ENCODE data around the gene PPP1R14C.

PPP1R14C gene

DNA sequence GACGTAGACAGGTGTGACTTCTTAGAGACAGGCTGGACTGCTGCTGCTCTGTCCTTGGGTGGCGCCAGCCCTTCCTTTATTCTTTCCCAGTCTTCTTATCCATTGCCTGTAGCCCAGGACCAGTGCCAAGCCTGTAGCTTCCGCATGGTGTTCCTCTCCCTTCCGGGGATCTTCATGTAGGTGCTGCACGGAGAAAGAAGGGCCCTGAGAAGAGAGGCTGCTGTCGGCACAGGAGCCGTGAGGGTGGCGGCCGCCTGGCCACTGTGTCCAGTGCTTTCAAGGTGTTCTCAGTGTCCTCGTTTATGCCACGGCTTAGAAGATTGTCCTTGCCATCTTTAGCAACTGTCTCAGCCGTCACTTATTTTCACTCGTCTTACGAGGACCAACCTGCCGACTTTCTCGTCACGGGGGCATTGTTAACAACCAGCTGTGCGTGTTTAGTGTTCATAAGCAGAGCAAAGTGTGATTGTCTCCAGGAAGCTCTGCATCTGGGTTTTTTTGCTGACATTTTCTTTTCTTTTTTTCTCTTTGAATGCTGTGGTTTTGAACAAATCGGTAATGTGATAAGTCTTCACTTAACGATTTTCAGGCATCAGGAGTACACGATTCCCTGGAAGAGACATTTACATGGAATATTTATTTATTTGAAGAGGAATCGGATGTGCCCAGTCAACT is 61.2 kb downstream of the PPP1R14C start:
- H3K9ac ChIP-seq (ENCODE audit: low read length) = no peak overlapping the region
- H3K27ac ChIP-seq (ENCODE audit: low read depth, low read length) = no peak overlapping the region
- H2BK12ac ChIP-seq (ENCODE audit: low read length) = no peak overlapping the region
- no peaks in the 10 kb centered on the region for H3K79me1 ChIP-seq (ENCODE audit: low read length)
- DNase-seq = no peak
- no peak overlapping the region for H3K23ac ChIP-seq (ENCODE audit: low read length)
- no peak overlapping the region for H4K12ac ChIP-seq (ENCODE audit: low read depth, low read length)
- H3K4me1 ChIP-seq (ENCODE audit: control insufficient read depth in 1 of 2, insufficient read depth in 2 of 2, low read length in 2 of 2) = peaks cover 6 to 15% of the 10 kb centered on the region in 2 experiments
- H3K14ac ChIP-seq (ENCODE audit: low read length) = no peak overlapping the region
- H3K18ac ChIP-seq (ENCODE audit: low read length) = no peak overlapping the region
- H2AK5ac ChIP-seq (ENCODE audit: low read length) = no peak overlapping the region
- no CpG with 5 or more reads among the region's 22 CpGs for WGBS (ENCODE audit: extremely low coverage, insufficient coverage, insufficient read length)
- no peaks in the 10 kb centered on the region for H3K27me3 ChIP-seq (ENCODE audit: insufficient read depth, low read length)
- no peaks in the 10 kb centered on the region for H3K36me3 ChIP-seq (ENCODE audit: control insufficient read depth in 1 of 2, insufficient read depth in 2 of 2, low read length in 2 of 2)
- no peak overlapping the region for H2BK5ac ChIP-seq (ENCODE audit: low read depth, low read length, poor library complexity)
- H2AFZ ChIP-seq (ENCODE audit: insufficient read depth, low read length, poor library complexity) = no peak overlapping the region
- no peak overlapping the region for H2BK120ac ChIP-seq (ENCODE audit: insufficient read depth, low read length, poor library complexity)
- H3K4ac ChIP-seq (ENCODE audit: low read depth, low read length) = no peak overlapping the region
- H3K4me3 ChIP-seq (ENCODE audit: low read depth, low read length) = no peak overlapping the region
- H4K91ac ChIP-seq (ENCODE audit: low read depth, low read length) = no peak overlapping the region
- H3K79me2 ChIP-seq (ENCODE audit: control insufficient read depth, insufficient read depth, low read length, poor library complexity) = no peaks in the 10 kb centered on the region
- no peaks in the 10 kb centered on the region for H3K9me3 ChIP-seq (ENCODE audit: insufficient read depth, low read depth, low read length)
- no peak overlapping the region for H4K8ac ChIP-seq (ENCODE audit: low read depth, low read length)
- H3K4me2 ChIP-seq (ENCODE audit: low read length) = no peak overlapping the region

DNA sequence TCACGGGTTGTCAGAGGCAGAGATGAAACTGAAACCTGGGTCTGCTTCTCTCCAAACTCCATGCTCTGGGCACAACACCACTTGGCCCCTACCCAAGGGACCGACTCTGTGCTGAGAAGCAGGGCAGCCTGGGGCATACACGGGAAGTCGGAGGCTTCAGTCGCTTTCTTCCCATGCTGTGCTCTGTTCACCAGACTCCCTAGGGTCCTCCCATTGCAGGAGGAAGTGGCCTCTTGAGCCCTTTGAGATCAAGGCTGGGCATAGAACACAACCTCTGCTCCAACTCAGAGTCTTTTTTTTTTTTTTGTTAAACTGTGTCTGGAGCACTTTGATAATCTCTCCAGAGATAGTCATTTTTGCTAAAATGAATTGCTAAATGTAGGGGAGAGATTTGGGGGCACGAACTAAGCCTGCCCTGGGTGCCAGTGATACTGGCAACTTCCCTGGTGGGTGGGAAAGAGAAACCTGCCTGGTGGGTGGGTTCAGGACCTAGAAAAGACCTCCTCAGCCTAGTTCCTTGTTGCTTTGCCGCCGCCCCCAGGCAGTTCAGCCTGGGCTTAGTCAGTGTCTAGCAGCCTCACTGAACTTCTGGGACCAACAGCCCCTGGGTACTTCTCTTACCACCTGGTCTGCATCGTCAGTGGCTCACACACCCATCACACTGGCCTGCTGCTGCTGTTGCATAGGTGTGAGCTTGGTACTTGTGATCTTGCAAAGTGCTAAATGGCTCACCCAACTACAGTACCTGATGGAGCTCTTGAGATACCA is 62.0 kb downstream of the PPP1R14C start:
- no peaks in the 10 kb centered on the region for H3K36me3 ChIP-seq (ENCODE audit: control insufficient read depth in 1 of 2, insufficient read depth in 2 of 2, low read length in 2 of 2)
- no peak overlapping the region for H4K12ac ChIP-seq (ENCODE audit: low read depth, low read length)
- H4K8ac ChIP-seq (ENCODE audit: low read depth, low read length) = no peak overlapping the region
- no peak for DNase-seq
- no peak overlapping the region for H2BK120ac ChIP-seq (ENCODE audit: insufficient read depth, low read length, poor library complexity)
- no peak overlapping the region for H3K23ac ChIP-seq (ENCODE audit: low read length)
- H2AFZ ChIP-seq (ENCODE audit: insufficient read depth, low read length, poor library complexity) = no peak overlapping the region
- no peak overlapping the region for H2BK5ac ChIP-seq (ENCODE audit: low read depth, low read length, poor library complexity)
- H3K4me3 ChIP-seq (ENCODE audit: low read depth, low read length) = no peak overlapping the region
- no peaks in the 10 kb centered on the region for H3K9me3 ChIP-seq (ENCODE audit: insufficient read depth, low read depth, low read length)
- H3K4ac ChIP-seq (ENCODE audit: low read depth, low read length) = no peak overlapping the region
- no peak overlapping the region for H3K18ac ChIP-seq (ENCODE audit: low read length)
- no peaks in the 10 kb centered on the region for H3K79me2 ChIP-seq (ENCODE audit: control insufficient read depth, insufficient read depth, low read length, poor library complexity)
- no peak overlapping the region for H3K14ac ChIP-seq (ENCODE audit: low read length)
- no peak overlapping the region for H2AK5ac ChIP-seq (ENCODE audit: low read length)
- no peak overlapping the region for H3K27ac ChIP-seq (ENCODE audit: low read depth, low read length)
- no peak overlapping the region for H4K91ac ChIP-seq (ENCODE audit: low read depth, low read length)
- H3K79me1 ChIP-seq (ENCODE audit: low read length) = no peaks in the 10 kb centered on the region
- H2BK12ac ChIP-seq (ENCODE audit: low read length) = no peak overlapping the region
- peaks cover 6 to 15% of the 10 kb centered on the region in 2 experiments for H3K4me1 ChIP-seq (ENCODE audit: control insufficient read depth in 1 of 2, insufficient read depth in 2 of 2, low read length in 2 of 2)
- no peak overlapping the region for H3K9ac ChIP-seq (ENCODE audit: low read length)
- no peaks in the 10 kb centered on the region for H3K27me3 ChIP-seq (ENCODE audit: insufficient read depth, low read length)
- no peak overlapping the region for H3K4me2 ChIP-seq (ENCODE audit: low read length)
- no CpG with 5 or more reads among the region's 9 CpGs for WGBS (ENCODE audit: extremely low coverage, insufficient coverage, insufficient read length)

DNA sequence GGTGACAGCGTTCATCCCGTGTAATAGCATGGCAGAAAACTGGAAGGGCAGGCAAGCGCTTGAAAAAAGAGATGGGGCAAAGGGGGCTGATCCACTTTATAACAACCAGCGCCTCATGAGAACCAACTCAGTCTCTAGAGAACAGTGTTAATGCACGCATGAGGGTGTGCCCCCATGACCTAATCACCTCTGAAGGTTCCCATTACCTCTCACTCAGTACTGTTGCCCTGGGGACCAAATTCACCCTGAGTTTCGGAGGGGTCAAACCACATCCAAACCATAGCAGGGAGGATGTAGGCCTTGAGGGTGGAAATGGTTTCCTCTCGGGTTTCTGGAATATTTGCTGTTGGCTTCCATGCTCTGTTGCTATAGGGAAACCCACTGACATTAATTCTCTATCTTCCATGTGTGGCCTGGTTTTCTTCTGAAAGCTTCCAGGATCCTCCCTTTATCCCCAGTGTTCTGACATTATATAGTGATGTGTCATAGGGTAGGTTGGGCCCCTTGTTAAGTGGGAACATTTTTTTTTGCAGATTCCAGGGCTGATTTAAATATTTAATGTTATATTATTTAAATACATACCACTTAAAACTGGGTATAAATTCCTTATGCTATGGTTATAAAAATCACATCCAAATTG is 65.2 kb downstream of the PPP1R14C start:
- no peak overlapping the region for H2BK5ac ChIP-seq (ENCODE audit: low read depth, low read length, poor library complexity)

DNA sequence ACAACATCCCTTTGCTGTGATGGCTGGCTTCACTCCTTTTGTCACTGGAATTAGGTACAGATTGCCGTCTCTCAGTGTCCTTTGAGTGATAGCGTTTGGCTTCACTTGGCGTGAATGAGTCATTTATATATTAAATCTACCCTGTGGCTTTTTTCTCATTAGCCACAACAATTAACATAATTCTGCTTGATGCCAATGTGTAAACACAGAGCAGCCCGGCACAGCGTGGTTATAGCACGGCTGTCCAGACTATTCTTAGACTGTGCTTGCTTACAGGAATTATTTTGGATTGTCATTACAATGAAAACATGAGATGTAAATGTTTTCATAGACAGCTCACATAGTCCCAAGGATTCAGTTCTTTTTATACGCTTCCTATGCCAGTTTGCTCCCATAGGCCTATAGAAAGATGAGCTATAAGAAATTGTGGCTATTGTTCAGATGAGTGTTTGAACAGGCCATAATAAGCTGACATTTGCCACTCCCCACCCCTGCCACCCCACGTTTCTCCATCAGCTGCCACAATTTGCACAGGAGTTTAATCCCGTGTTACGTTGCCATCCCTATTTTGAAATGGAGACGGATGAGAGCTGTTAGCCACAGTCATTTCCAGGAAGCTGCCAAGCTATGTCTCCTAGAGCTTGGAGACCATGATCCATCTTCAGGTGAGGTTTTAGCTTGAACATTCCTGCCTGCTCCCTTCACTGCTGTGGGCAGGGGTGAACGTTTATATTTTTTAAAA is 65.9 kb downstream of the PPP1R14C start:
- Histone ChIP-seq H3K9me3 (ENCODE audit: insufficient read depth, low read depth, low read length) (no peaks in the 10 kb centered on the region), H3K4ac (ENCODE audit: low read depth, low read length) (no peak overlapping the region), H3K36me3 (ENCODE audit: control insufficient read depth in 1 of 2, insufficient read depth in 2 of 2, low read length in 2 of 2) (no peaks in the 10 kb centered on the region), H3K9ac (ENCODE audit: low read length) (no peak overlapping the region), H2AK5ac (ENCODE audit: low read length) (no peak overlapping the region), H3K4me3 (ENCODE audit: low read depth, low read length) (no peak overlapping the region), H3K79me2 (ENCODE audit: control insufficient read depth, insufficient read depth, low read length, poor library complexity) (no peaks in the 10 kb centered on the region), H3K18ac (ENCODE audit: low read length) (no peak overlapping the region), H3K14ac (ENCODE audit: low read length) (no peak overlapping the region), H4K91ac (ENCODE audit: low read depth, low read length) (no peak overlapping the region), H4K8ac (ENCODE audit: low read depth, low read length) (no peak overlapping the region), H3K4me1 (ENCODE audit: control insufficient read depth in 1 of 2, insufficient read depth in 2 of 2, low read length in 2 of 2) (peaks cover 0 to 3% of the 10 kb centered on the region in 2 experiments), H3K4me2 (ENCODE audit: low read length) (no peak overlapping the region), H3K27me3 (ENCODE audit: insufficient read depth, low read length) (peaks cover 1% of the 10 kb centered on the region), H3K79me1 (ENCODE audit: low read length) (no peaks in the 10 kb centered on the region), H2BK12ac (ENCODE audit: low read length) (no peak overlapping the region), H2BK5ac (ENCODE audit: low read depth, low read length, poor library complexity) (no peak overlapping the region), H3K23ac (ENCODE audit: low read length) (no peak overlapping the region), H4K12ac (ENCODE audit: low read depth, low read length) (no peak overlapping the region), H2BK120ac (ENCODE audit: insufficient read depth, low read length, poor library complexity) (no peak overlapping the region), H2AFZ (ENCODE audit: insufficient read depth, low read length, poor library complexity) (no peak overlapping the region), H3K27ac (ENCODE audit: low read depth, low read length) (no peak overlapping the region)
- no CpG with 5 or more reads among the region's 12 CpGs for WGBS (ENCODE audit: extremely low coverage, insufficient coverage, insufficient read length)
- no peak for DNase-seq

More for the DNA sequence above, 65.2 kb downstream of the PPP1R14C start:
- Histone ChIP-seq H3K14ac (ENCODE audit: low read length) (no peak overlapping the region), H3K27ac (ENCODE audit: low read depth, low read length) (no peak overlapping the region), H4K91ac (ENCODE audit: low read depth, low read length) (no peak overlapping the region), H4K8ac (ENCODE audit: low read depth, low read length) (no peak overlapping the region), H3K4me1 (ENCODE audit: control insufficient read depth in 1 of 2, insufficient read depth in 2 of 2, low read length in 2 of 2) (peaks cover 0 to 3% of the 10 kb centered on the region in 2 experiments), H2BK12ac (ENCODE audit: low read length) (no peak overlapping the region), H3K36me3 (ENCODE audit: control insufficient read depth in 1 of 2, insufficient read depth in 2 of 2, low read length in 2 of 2) (no peaks in the 10 kb centered on the region), H3K9me3 (ENCODE audit: insufficient read depth, low read depth, low read length) (no peaks in the 10 kb centered on the region), H3K4me2 (ENCODE audit: low read length) (no peak overlapping the region), H4K12ac (ENCODE audit: low read depth, low read length) (no peak overlapping the region), H2BK120ac (ENCODE audit: insufficient read depth, low read length, poor library complexity) (no peak overlapping the region), H2AK5ac (ENCODE audit: low read length) (no peak overlapping the region), H2AFZ (ENCODE audit: insufficient read depth, low read length, poor library complexity) (no peak overlapping the region), H3K18ac (ENCODE audit: low read length) (no peak overlapping the region), H3K4me3 (ENCODE audit: low read depth, low read length) (no peak overlapping the region), H3K27me3 (ENCODE audit: insufficient read depth, low read length) (no peaks in the 10 kb centered on the region), H3K23ac (ENCODE audit: low read length) (no peak overlapping the region), H3K4ac (ENCODE audit: low read depth, low read length) (no peak overlapping the region), H3K9ac (ENCODE audit: low read length) (no peak overlapping the region), H3K79me2 (ENCODE audit: control insufficient read depth, insufficient read depth, low read length, poor library complexity) (no peaks in the 10 kb centered on the region), H3K79me1 (ENCODE audit: low read length) (no peaks in the 10 kb centered on the region)
- no peak for DNase-seq
- no CpG with 5 or more reads among the region's 7 CpGs for WGBS (ENCODE audit: extremely low coverage, insufficient coverage, insufficient read length)
